ENCODE data around the gene MAML2. TPM values are rescaled to one million over a fixed set of nuclear protein-coding genes. Genes with fewer than 3 reads are reported as not detected.

MAML2 gene
- total and polyA plus RNA-seq, 2 of the 13 experiments (the other 11 are each of a cell fraction or from before 2014, with no cell fraction given), result 2.3 to 25.9 TPM

DNA sequence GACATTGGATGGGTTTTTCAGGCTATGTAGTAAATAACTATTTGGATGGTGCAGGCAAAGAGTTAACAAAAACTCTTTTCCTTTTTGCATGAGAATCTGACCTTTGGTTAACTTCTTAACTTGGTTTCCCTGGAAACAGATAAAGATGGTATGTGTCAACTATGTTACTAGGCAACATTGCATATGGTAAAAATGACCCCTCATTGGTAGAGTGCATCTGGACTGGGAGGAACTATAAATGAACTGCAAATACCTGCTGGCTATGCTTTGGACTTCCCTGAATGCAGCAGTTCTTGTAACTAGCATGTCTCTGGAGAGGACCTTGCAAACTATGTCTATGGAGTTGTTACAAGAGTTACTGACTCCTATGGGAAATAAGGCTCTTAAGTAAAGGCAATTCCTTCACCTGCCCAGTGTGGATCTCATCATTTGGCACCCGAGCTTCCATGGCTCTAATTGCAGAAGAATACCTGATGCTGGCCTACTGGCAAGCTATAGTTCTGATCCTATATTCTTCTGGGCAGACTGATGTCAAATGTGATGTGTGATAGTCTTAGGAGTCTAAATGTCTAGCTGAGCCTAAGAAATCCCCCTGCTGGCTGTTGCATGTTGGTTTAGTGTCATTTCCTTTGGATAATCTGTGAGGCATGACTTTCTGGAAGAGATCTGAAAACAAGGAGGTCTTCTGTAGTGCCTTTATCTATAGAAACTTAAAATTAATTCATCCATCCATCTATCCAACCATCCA, 292.4 kb downstream of the MAML2 start (continued):
- TF ChIP-seq ZNF775 (CRISPR knock-in tag; IDR thresholded peaks at IDR 0.05; ENCODE audit: borderline replicate concordance) (no peak), TCF12 (IDR thresholded peaks at IDR 0.05) (no peak), TCF12 (CRISPR knock-in tag; IDR thresholded peaks at IDR 0.05) (no peak), NCOR1 (IDR thresholded peaks at IDR 0.05; ENCODE audit: borderline replicate concordance, low read length) (no peak; the same call in 1 of the 2 replicates), ZNF766 (CRISPR knock-in tag; IDR thresholded peaks at IDR 0.05; ENCODE audit: borderline replicate concordance) (no peak), ZNF501 (CRISPR knock-in tag; IDR thresholded peaks at IDR 0.05) (no peak), FOXP1 (IDR thresholded peaks at IDR 0.05) (no peak), FOXP1 (CRISPR knock-in tag; IDR thresholded peaks at IDR 0.05) (no peak)
- TF ChIP-seq, protein P1, sequence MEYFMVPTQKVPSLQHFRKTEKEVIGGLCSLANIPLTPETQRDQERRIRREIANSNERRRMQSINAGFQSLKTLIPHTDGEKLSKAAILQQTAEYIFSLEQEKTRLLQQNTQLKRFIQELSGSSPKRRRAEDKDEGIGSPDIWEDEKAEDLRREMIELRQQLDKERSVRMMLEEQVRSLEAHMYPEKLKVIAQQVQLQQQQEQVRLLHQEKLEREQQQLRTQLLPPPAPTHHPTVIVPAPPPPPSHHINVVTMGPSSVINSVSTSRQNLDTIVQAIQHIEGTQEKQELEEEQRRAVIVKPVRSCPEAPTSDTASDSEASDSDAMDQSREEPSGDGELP (IDR thresholded peaks at IDR 0.05; ENCODE audit: borderline replicate concordance, low read depth), result peak; percentile 11; the same call in 1 of the 2 replicates

- Histone ChIP-seq H3K9ac (ENCODE audit: insufficient read depth, low read depth, low read length) (no peak overlapping the region), H2AFZ (ENCODE audit: low read length) (no peak overlapping the region), H3K4me1 (ENCODE audit: insufficient read depth, low read length) (peaks cover 52% of the 10 kb centered on the region), H3K27me3 (ENCODE audit: control insufficient read depth in 1 of 2, insufficient read depth in 2 of 2, low read length in 2 of 2) (no peaks in the 10 kb centered on the region), H3K4me2 (ENCODE audit: low read depth, low read length) (no peak overlapping the region), H4K20me1 (ENCODE audit: insufficient read depth, low read length) (no peaks in the 10 kb centered on the region), H3K36me3 (replicated peaks in 1 of 2; ENCODE audit: control insufficient read depth in 1 of 2, insufficient read depth in 2 of 2, low read length in 2 of 2) (peaks cover 4 to 6% of the 10 kb centered on the region in 2 experiments; a peak in 3 of 5 replicates), H3K79me2 (ENCODE audit: insufficient read depth, low read length) (no peaks in the 10 kb centered on the region), H3K9me3 (ENCODE audit: low read length) (no peaks in the 10 kb centered on the region), H3K27ac (ENCODE audit: extremely low read length, insufficient read depth, low read length) (peak overlapping the region; percentile 88), H3K4me3 (replicated peaks in 1 of 3; ENCODE audit: insufficient read depth in 1 of 3, low read depth in 2 of 3, low read length in 3 of 3) (no peak overlapping the region)
- DNase-seq (ENCODE audit: low spot score) (no peak), FAIRE-seq (no peak), ATAC-seq (no peak)
- intact Hi-C loops (cut with micrococcal nuclease; ENCODE audit: unreplicated experiment) (no loop called here), in situ Hi-C loops (cut with HindIII; ENCODE audit: extremely low pct_ligation_motif_present, low pct_unique_long_range_greater_than_20kb) (no loop called here)
- BruUV-seq (replicated peaks), result no TSS peak
- 98% methylated on average over 2 of the region's 2 CpGs for WGBS (ENCODE audit: low lambda C conversion rate)
- ChIA-PET POLR2A (no interaction called here), CTCF (ENCODE audit: low intra/inter-chr PET ratio, low total read pairs) (no interaction called here)
- TF ChIP-seq FOXC1 (CRISPR knock-in tag; IDR thresholded peaks at IDR 0.05; ENCODE audit: borderline replicate concordance) (no peak), ZNF24 (IDR thresholded peaks at IDR 0.05) (no peak), FOSL1 (CRISPR knock-in tag; IDR thresholded peaks at IDR 0.05; ENCODE audit: borderline replicate concordance) (no peak), ZNF564 (CRISPR knock-in tag; IDR thresholded peaks at IDR 0.05) (no peak), SPEN (CRISPR knock-in tag; IDR thresholded peaks at IDR 0.05; ENCODE audit: low read depth) (no peak), ZNF557 (CRISPR knock-in tag; IDR thresholded peaks at IDR 0.05) (no peak), STAG1 (CRISPR knock-in tag; IDR thresholded peaks at IDR 0.05) (no peak), HCFC1 (IDR thresholded peaks at IDR 0.05; ENCODE audit: low read depth, low read length) (no peak), HOXD1 (CRISPR knock-in tag; IDR thresholded peaks at IDR 0.05) (no peak), ZNF331 (CRISPR knock-in tag; IDR thresholded peaks at IDR 0.05) (no peak), DRAP1 (CRISPR knock-in tag; IDR thresholded peaks at IDR 0.05) (no peak)
- TF ChIP-seq, protein P2, sequence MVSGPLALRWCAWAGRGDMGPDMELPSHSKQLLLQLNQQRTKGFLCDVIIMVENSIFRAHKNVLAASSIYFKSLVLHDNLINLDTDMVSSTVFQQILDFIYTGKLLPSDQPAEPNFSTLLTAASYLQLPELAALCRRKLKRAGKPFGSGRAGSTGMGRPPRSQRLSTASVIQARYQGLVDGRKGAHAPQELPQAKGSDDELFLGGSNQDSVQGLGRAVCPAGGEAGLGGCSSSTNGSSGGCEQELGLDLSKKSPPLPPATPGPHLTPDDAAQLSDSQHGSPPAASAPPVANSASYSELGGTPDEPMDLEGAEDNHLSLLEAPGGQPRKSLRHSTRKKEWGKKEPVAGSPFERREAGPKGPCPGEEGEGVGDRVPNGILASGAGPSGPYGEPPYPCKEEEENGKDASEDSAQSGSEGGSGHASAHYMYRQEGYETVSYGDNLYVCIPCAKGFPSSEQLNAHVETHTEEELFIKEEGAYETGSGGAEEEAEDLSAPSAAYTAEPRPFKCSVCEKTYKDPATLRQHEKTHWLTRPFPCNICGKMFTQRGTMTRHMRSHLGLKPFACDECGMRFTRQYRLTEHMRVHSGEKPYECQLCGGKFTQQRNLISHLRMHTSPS (CRISPR knock-in tag; IDR thresholded peaks at IDR 0.05; ENCODE audit: low read depth), result no peak
Measured at GRCh38 chr11:96049426-96049825, 293.6 kb downstream of the MAML2 start.
